ENCODE measurements around the gene CSTPP1. TPM values are rescaled to one million over a fixed set of nuclear protein-coding genes. Genes with fewer than 3 reads are reported as not detected.
A peak's percentile ranks its signal among the peaks of the same experiment; 100 is the strongest.

Gene CSTPP1
- total RNA-seq, 3 donors from 2014 or later = 13.4 to 43.6 (median 30.5) TPM

- TF ChIP-seq POLR2AphosphoS5 (IDR thresholded peaks at IDR 0.05) (no peak), CTCF (IDR thresholded peaks at IDR 0.05) (no peak), POLR2A (IDR thresholded peaks at IDR 0.05) (no peak)
- H3K9me3 ChIP-seq = no peaks in the 10 kb centered on the region
- peak overlapping the region; percentile 74 to 81 for H3K27ac ChIP-seq
- H3K4me3 ChIP-seq = no peak overlapping the region
- no peak for DNase-seq (ENCODE audit: low spot score in 2 of 2)
- H3K4me1 ChIP-seq = peaks cover 3 to 26% of the 10 kb centered on the region in 2 donors
- intact Hi-C loops (cut with DNase I; ENCODE audit: low total_unique reads) = no loop called here
- no peaks in the 10 kb centered on the region for H3K36me3 ChIP-seq
- H3K27me3 ChIP-seq = no peaks in the 10 kb centered on the region
These were observed 68.9 kb downstream of the CSTPP1 start for GRCh38 chr11:47005441-47005840.

GRCh38 chr11:47007579-47007978 lies 71.0 kb downstream of the CSTPP1 start:
- Histone ChIP-seq H3K9me3 (no peaks in the 10 kb centered on the region), H3K27me3 (no peaks in the 10 kb centered on the region), H3K4me3 (no peak overlapping the region), H3K36me3 (no peaks in the 10 kb centered on the region), H3K27ac (peak overlapping the region in 1 of 2 donors; percentile 8), H3K4me1 (peaks cover 3 to 26% of the 10 kb centered on the region in 2 donors)
- no peak for DNase-seq (ENCODE audit: low spot score in 2 of 2)
- intact Hi-C loops (cut with DNase I; ENCODE audit: low total_unique reads) = no loop called here
- TF ChIP-seq POLR2A (IDR thresholded peaks at IDR 0.05) = no peak

- DNase-seq (ENCODE audit: low spot score in 2 of 2) = no peak
- TF ChIP-seq POLR2AphosphoS5 (IDR thresholded peaks at IDR 0.05) (no peak), POLR2A (IDR thresholded peaks at IDR 0.05) (no peak), CTCF (IDR thresholded peaks at IDR 0.05) (no peak)
- no peaks in the 10 kb centered on the region for H3K27me3 ChIP-seq
- H3K27ac ChIP-seq = no peak overlapping the region
- H3K9me3 ChIP-seq = no peaks in the 10 kb centered on the region
- no peak overlapping the region for H3K4me3 ChIP-seq
- no peaks in the 10 kb centered on the region for H3K36me3 ChIP-seq
- peaks cover 0 to 6% of the 10 kb centered on the region in 2 donors for H3K4me1 ChIP-seq
- intact Hi-C loops (cut with DNase I; ENCODE audit: low total_unique reads) = no loop called here
These were observed 73.6 kb downstream of the CSTPP1 start for GRCh38 chr11:47010179-47010578.

- intact Hi-C loops (cut with DNase I; ENCODE audit: low total_unique reads) = no loop called here
- Histone ChIP-seq H3K4me1 (no peaks in the 10 kb centered on the region), H3K27me3 (no peaks in the 10 kb centered on the region), H3K4me3 (no peak overlapping the region), H3K36me3 (no peaks in the 10 kb centered on the region), H3K9me3 (no peaks in the 10 kb centered on the region), H3K27ac (no peak overlapping the region)
- no peak for TF ChIP-seq CTCF (IDR thresholded peaks at IDR 0.05)
- TF ChIP-seq POLR2AphosphoS5 (IDR thresholded peaks at IDR 0.05) = no peak
- TF ChIP-seq POLR2A (IDR thresholded peaks at IDR 0.05) = no peak
- DNase-seq (ENCODE audit: low spot score in 2 of 2) = no peak
These were observed 77.5 kb downstream of the CSTPP1 start for GRCh38 chr11:47014097-47014496.

- intact Hi-C loops (cut with DNase I; ENCODE audit: low total_unique reads) = no loop called here
- Histone ChIP-seq H3K36me3 (no peaks in the 10 kb centered on the region), H3K9me3 (no peaks in the 10 kb centered on the region), H3K27me3 (no peaks in the 10 kb centered on the region), H3K4me1 (no peaks in the 10 kb centered on the region), H3K27ac (no peak overlapping the region), H3K4me3 (no peak overlapping the region)
- no peak for DNase-seq (ENCODE audit: low spot score in 2 of 2)
- TF ChIP-seq CTCF (IDR thresholded peaks at IDR 0.05) = no peak
- no peak for TF ChIP-seq POLR2AphosphoS5 (IDR thresholded peaks at IDR 0.05)
- TF ChIP-seq POLR2A (IDR thresholded peaks at IDR 0.05) = no peak
These were observed 82.1 kb downstream of the CSTPP1 start for GRCh38 chr11:47018637-47019036.
